AG09319 (cell line): ENCODE measurements around the gene SBF2.

ENCODE experiments used
- DNase-seq: peaks from one replicate; pipeline ENCODE4 v3.0.0-alpha.2; 2010; ENCODE audit warnings: low read depth; ENCODE audit errors: extremely low read depth
- TF ChIP-seq, protein P1 (sequence below): IDR thresholded peaks from 2 replicates; pipeline ENCODE4 v1.5.1; 2011; ENCODE audit warnings: low read depth, mild to moderate bottlenecking, inconsistent platforms, low read length, moderate library complexity

SBF2 gene

DNA sequence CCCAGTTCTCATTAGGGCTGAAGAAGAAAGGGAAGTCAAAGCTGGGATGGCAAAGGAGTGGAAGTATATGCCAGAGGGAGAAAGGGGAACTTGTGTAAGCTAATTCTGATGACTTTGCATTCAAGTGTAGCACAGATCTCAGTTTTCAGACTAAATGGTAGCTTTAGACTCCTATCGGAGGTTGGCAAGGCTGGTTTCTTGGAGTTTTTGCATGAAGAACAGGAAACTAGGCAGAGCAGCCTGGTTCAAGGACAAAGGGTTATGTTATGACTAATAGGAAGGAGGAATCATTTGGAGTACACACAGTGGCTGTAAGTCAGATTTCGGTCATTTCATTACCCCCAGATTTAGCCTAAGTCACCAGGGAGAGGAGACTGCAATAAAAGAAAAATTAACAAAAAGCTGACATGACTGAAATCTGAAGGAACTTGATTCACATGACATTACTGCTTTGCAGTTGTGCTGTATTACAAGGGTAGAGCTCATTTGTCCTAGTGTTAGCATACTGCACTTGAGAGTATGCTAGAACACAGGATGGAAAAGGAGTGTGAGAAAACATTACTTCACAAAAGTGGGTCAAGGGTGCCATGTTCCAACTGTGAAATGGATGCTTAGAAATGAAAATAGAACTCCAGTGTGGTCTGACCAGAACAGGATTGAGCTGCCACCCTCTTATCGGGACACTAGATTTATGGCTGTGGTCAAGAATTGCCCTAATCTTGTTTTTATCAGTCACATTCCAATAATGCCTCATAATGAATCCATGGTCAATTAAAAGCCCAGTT lies 34.5 kb upstream of the SBF2 start:
- DNase-seq: no peak

DNA sequence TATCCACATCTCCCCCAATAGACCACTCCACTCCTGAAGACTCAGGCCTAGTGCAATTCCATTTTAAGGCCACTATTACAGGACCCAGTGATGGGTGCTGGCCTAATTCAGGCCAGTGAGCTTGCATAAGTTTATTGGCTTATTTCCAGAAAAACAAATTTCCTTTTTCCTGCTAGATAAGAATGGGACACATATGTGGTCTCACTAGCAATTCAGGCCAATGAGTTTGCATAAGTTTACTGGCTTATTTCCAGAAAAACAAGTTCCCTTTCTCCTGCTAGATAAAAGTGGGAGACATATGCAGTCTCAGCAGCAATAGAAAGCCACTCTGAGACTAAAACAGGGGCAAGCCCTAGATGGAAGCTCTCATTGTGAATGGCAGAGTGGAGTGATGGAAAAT lies 33.2 kb upstream of the SBF2 start:
- DNase-seq: no peak
- TF ChIP-seq, protein P1, sequence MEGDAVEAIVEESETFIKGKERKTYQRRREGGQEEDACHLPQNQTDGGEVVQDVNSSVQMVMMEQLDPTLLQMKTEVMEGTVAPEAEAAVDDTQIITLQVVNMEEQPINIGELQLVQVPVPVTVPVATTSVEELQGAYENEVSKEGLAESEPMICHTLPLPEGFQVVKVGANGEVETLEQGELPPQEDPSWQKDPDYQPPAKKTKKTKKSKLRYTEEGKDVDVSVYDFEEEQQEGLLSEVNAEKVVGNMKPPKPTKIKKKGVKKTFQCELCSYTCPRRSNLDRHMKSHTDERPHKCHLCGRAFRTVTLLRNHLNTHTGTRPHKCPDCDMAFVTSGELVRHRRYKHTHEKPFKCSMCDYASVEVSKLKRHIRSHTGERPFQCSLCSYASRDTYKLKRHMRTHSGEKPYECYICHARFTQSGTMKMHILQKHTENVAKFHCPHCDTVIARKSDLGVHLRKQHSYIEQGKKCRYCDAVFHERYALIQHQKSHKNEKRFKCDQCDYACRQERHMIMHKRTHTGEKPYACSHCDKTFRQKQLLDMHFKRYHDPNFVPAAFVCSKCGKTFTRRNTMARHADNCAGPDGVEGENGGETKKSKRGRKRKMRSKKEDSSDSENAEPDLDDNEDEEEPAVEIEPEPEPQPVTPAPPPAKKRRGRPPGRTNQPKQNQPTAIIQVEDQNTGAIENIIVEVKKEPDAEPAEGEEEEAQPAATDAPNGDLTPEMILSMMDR: no peak

More for the DNA sequence above, 34.5 kb upstream of the SBF2 start:
- TF ChIP-seq, protein P1: no peak

DNA sequence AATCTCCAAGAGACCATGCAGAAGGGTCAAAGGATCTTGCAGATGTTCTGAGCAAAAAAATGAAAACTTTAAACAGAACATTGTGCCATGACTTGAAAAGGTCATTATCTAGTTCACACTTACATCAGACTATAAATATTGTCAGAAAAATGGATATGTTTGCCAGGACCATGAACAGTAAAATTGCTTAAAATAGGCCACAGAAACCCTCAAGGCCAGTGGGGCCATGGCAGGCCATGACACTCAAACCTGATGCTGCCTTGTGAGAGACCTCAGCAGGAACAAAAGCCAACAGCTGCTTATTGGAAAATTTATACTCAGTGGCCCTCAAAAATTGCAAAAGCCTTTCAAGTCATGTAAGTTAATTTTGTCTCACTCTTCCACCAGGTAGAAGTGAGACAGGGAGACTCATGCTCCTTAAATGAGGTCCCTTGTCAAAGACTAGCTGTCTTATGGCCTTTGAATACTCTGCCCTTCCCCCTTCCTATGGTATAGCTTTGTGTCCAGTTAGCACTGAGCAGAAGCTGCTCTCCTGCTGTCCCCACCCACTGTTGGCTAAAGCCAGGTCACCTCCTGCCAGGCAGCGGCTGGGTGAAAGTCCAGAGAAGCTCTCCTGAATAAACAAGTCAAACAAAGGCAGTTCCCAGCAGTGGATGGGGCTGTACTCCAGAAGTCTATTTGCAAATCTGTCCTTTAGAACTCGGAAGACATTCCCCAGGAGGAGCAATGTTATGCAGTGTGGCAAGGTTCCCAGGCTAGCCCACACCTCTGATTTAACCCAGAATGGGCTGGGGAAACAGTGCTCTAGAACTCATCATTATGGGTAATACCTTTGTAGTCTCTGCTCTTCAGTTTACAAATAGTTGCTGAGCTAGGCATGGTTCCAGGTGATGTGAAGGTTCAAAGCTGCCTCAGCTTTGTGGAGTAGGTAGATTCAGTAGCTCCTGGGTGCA lies 32.3 kb upstream of the SBF2 start:
- TF ChIP-seq, protein P1: no peak
- no peak for DNase-seq

DNA sequence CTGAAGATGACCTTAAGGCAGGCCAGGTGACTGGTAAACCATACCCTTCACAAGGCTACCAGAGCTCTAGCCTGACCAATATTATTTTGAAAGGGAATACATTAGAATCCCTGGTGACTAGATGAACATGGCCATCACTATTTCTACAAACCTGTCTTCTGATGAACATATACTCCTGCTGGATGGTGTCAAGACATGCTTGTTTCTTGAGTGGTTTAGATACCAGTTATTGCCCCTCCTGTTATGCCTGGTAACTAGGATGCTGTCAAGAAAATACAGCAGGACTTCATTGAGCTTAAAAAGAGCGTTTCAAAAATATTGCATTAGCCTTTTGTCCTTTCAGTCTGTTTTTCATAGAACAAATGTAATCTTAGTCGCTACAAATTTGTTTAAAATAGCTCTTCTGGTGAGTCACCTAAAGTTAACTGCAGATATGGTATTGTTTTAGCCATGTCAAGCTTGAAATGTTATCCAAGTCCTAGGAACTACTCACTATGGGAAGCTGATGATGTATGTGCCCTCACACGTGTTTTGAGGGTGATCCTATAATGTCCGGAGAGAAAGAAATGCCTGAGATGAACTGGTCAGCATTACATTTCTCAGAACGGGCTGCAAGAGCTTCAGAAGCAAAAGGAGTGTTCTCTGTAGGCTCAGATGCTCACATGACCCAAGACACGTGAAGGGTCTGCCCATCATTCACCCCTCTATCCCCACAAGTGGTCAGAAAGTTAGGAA lies 31.4 kb upstream of the SBF2 start:
- TF ChIP-seq, protein P1: no peak
- peak; percentile 92 for DNase-seq

DNA sequence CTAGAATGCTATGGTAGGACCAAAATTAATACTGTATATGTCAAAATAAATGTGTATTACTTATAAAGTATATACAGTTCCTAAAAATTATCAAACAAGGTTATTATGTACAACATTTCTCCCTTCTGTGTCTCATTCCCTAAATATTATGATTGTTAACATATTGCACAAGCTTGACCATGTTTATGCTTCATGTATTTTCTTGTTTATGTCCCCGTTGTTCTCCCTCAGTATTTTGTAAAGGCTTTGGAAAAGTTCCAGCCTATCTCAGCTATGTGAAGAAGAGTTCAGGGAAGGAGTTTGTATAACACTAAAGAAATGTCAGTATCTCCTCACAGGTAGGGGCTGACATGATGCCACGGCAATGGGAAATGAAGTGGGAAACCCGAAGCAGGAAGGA lies 30.5 kb upstream of the SBF2 start:
- DNase-seq: peak; percentile 70
- TF ChIP-seq, protein P1: no peak

DNA sequence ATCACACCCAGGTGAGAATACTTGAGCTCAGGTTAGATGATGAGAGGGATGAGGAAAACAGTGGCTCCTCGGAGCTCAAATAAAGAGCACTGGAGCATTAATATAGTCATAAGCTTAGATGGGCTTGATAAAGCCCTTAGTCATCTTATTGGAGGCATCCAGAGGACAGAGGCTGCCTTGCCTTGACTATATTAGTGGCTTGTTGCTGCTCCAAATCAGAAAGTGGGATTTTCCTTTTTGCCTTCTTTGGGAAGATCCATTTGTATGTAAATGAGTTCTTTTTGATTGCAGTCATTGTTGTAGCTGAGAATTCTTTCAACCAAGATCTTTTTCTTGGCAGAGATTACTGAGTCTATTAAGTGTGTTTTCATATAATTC lies 29.8 kb upstream of the SBF2 start:
- TF ChIP-seq, protein P1: no peak

More for the DNA sequence above, 29.8 kb upstream of the SBF2 start:
- DNase-seq: no peak
